T-helper 9 cell (primary cell): ENCODE results near the gene EPN1.

Experiments used
- DNase-seq: peaks from one replicate; pipeline ENCODE4 v3.0.0-alpha.2; 2020

Gene EPN1

GRCh38 chr19:55680339-55681130 is 5.5 kb downstream of the EPN1 start:
- no peak for DNase-seq

- no peak for DNase-seq
Observed at GRCh38 chr19:55681131-55682092, 6.4 kb downstream of the EPN1 start.

- DNase-seq = no peak
Observed at GRCh38 chr19:55683449-55684261, 8.6 kb downstream of the EPN1 start.

GRCh38 chr19:55684946-55685681 is 10.1 kb downstream of the EPN1 start:
- DNase-seq = no peak

GRCh38 chr19:55685776-55686175 is 10.8 kb downstream of the EPN1 start:
- no peak for DNase-seq

- no peak for DNase-seq
Observed at GRCh38 chr19:55686311-55687050, 11.5 kb downstream of the EPN1 start.

- DNase-seq = no peak
Observed at GRCh38 chr19:55687281-55688201, 12.5 kb downstream of the EPN1 start.

GRCh38 chr19:55688422-55689218 is 13.6 kb downstream of the EPN1 start:
- DNase-seq = no peak

GRCh38 chr19:55689411-55690108 is 14.5 kb downstream of the EPN1 start:
- no peak for DNase-seq

GRCh38 chr19:55690109-55690768 is 15.2 kb downstream of the EPN1 start:
- DNase-seq = no peak

GRCh38 chr19:55690769-55691545 is 15.9 kb downstream of the EPN1 start:
- DNase-seq = no peak

- no peak for DNase-seq
Observed at GRCh38 chr19:55691561-55692481, 16.8 kb downstream of the EPN1 start.

GRCh38 chr19:55692681-55693081 is 17.7 kb downstream of the EPN1 start:
- no peak for DNase-seq

GRCh38 chr19:55693336-55693974 is 18.4 kb downstream of the EPN1 start:
- DNase-seq = no peak

GRCh38 chr19:55694241-55694655 is 19.2 kb downstream of the EPN1 start:
- DNase-seq = no peak
